ENCODE results near the gene MTRR. TPM values are rescaled to one million over a fixed set of nuclear protein-coding genes. Genes with fewer than 3 reads are reported as not detected.
"Not testable (repeated sequence)": the region's sequence is repeated elsewhere in the genome, so short reads cannot be mapped to it uniquely, and the experiment has no call there.

The MTRR gene
- total RNA-seq, 1 donor from 2014 or later = 68.7 TPM

- no peak for DNase-seq (ENCODE audit: low spot score)
These were observed 28.2 kb downstream of the MTRR start for GRCh38 chr5:7897014-7897600.

GRCh38 chr5:7902201-7902600 is 33.3 kb downstream of the MTRR start:
- DNase-seq (ENCODE audit: low spot score) = no peak

DNA sequence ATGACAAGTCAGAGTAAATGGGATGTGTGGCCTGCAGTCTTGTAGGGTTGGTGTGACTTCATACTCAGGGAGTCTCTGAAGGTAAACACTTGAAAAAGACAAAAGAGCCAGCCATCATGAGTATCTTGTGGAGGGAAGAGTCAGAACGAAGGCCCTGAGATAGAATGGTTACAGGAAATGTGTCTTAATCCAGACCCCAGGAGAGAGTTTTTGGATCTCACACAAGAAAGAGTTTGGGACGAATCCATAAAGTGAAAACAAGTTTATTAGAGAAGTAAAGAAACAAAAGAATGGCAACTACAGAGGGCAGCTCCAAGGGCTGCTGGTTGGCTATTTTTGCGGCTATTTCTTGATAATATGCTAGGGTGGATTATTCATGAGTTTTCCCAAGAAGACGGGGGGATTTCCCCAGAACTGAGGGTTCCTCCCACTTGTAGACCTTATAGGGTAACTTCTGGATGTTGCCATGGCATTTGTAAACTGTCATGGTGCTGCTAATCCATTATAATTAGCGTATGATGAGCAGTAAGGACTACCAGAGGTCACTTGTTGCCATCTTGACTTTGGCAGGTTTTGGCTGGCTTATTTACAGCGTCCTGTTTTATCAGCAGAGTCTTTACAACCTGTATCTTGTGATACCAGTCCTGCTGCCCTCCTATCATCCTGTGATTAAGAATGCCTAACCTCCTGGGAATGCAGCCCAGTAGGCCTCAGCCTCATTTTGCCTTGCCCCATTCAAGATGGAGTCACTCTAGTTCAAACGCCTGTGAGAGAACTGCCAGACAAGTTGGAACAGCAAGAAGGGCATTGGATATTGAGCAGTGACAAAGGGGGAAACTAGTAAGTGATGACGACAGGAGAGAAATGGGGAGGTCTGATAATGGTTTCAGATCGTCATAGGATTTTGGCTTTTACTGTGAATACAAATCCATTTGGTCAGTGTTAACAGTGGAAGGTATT is 34.0 kb downstream of the MTRR start:
- no peak for DNase-seq (ENCODE audit: low spot score)

GRCh38 chr5:7904170-7904569 is 35.2 kb downstream of the MTRR start:
- DNase-seq (ENCODE audit: low spot score) = no peak

GRCh38 chr5:7907612-7908011 is 38.7 kb downstream of the MTRR start:
- no peak for DNase-seq (ENCODE audit: low spot score)

GRCh38 chr5:7908317-7908716 is 39.4 kb downstream of the MTRR start:
- DNase-seq (ENCODE audit: low spot score) = no peak

GRCh38 chr5:7910738-7911428 is 41.9 kb downstream of the MTRR start:
- DNase-seq (ENCODE audit: low spot score) = no peak

- DNase-seq (ENCODE audit: low spot score) = not testable (repeated sequence)
These were observed 42.5 kb downstream of the MTRR start for GRCh38 chr5:7911429-7911771.

- DNase-seq (ENCODE audit: low spot score) = no peak
These were observed 47.3 kb downstream of the MTRR start for GRCh38 chr5:7916171-7916804.

DNA sequence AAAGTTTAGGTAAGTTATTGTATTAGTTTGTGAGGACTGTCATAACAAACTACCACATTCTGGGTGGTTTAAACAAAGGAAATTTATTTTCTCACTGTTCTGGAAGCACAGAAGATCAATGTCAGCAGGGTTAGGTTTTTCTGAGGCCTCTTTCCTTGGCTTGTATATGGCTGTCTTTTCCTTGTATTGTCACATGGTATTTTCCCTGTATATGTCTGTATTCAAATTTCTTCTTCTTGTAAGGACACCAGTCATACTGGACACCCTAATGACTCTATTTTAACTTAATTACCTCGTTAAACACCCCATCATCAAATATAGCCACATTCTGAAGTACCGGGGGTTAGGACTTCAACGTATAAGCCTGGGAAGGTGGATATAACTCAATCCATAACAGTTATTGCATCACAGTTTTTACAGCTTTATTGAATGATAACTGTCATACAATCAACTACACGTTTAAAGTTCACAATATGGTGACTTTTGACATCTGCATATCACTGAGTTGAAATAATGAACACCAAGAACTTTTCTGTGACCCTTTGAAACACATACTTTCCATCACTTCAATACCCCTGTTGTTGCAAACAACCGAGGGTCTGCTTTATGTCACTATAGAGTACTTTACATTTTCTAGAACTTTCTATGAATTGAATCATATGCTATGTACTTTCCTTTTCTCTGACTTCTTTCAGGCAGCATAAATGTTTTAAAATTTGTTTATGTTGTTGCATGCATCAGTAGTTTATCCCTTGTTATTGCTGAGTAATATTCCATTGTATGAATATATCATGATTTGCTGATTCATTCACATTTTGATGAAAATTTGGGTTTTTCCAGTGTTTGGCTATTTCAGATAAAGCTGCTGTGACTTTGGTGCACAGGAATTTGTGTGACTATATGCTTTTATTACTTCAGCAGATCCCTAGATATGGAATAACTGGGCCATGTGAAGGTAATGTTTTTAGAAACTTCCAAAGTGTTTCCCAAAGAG is 48.5 kb downstream of the MTRR start:
- DNase-seq (ENCODE audit: low spot score) = no peak

DNA sequence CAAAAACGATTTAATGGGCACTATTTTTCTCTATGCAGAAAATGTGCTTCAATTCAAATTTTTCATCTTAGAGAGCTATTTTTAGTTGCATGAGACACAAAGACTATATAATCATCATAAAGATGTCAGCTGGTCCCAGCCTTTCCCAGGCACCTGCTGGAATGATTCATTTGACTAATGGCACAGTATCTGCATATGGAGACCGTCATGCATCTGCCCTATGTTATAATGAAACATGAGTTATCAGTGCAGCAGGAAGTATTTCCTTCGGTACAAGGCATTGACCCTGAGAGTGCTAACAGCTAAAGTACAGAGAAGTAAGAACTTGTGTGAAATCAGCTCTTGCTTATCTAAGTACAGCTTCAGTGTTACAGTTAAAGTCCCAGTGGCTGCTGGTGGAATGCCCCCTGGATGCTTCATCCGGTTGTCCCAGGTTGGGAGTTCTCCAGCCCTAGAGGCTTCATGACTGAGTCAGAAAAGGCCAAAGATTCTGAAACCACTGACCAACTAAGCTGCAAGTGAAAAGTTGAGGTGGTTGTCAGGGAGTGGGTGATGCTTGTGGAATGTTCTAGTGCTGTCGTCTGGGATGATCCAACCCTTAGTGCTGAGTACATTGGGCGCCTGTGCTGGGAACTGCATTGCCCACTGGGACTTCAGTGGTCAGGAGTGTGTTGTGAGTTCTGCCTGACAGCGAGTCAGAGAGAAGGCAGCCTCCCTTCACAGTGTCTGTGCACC is 57.2 kb downstream of the MTRR start:
- DNase-seq (ENCODE audit: low spot score) = no peak

DNA sequence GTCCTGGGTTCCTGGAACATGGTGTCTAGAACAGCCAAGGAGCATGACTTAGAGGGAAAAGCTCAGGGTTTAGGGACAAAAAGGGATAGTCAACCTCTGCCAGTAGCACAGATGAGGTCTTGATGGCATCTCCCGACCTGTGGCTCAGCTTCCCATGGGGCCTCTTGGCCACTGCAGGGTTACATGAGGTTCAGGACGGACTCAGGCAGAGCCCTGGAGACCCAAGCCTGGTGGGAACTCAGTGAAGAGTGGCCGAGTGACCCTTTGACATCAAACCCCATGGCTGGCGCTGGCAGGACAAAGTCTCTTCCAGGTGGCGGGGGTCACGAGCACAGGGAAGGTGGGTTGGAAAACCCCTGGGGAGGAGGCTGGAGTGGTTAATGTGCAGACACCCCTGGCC is 57.8 kb downstream of the MTRR start:
- no peak for DNase-seq (ENCODE audit: low spot score)

- DNase-seq (ENCODE audit: low spot score) = peak; percentile 61
These were observed 58.8 kb downstream of the MTRR start for GRCh38 chr5:7927466-7928375.

DNA sequence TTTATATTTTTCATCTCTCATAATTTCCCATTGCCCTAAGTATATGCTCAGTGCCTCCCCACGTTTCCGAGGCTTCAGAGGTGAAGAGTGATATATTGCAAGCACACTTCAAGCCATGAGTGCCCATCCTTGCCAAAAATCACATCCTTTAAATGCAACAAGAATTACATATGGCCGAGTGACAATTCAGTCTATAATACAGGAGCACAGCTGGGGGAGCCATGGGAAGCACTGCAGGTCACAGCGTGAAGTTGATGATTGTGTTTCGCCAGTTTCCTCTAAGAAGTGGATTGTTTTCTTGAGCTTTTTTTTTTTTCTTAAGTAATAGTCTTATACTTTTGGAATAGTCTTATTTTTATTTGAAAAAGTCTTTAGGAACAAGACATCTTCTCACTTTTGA is 61.1 kb downstream of the MTRR start:
- DNase-seq (ENCODE audit: low spot score) = no peak

DNA sequence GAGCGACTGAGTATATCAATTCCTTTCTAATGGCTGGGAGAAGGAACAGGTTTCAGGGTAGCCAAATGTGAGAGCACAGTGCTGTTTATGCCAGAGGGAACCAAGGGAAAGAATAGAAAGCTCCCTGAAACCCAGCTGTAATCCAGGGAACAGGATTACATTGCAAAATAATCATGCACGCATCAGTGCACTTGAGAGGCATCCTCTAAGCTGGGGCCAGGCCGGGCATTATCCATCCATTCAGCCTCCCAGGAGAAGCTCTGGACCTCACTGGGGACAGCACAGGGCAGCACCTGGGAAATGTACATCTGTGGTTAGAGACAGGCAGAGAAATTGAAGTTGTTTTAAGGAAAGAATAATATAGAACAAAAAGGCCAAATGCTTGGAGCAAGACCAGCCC is 72.7 kb downstream of the MTRR start:
- DNase-seq (ENCODE audit: low spot score) = no peak

DNA sequence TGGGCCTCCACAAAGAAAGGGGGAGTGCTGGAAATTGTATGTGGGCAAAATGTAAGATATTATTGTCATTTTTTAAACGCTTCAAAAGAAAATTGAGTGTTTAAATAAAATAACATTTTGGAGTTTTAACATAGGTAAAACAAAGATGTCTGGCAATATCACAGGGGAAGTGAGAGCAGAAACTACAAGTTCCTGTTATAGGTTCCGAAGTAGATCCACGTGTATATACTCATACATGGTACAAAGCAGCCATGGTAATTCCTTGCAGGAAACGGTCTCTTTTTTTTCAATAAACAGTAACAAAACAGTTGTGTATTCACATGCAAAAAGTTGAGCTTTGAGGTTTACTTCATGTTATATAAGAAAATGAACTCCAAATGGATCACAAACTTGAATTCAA is 78.4 kb downstream of the MTRR start:
- DNase-seq (ENCODE audit: low spot score) = no peak
